NCI-H748 (cell line): ENCODE measurements around the gene HSD11B1L.
"Not testable (repeated sequence)": the region's sequence is repeated elsewhere in the genome, so short reads cannot be mapped to it uniquely, and the experiment has no call there.

ENCODE experiments used
- DNase-seq: peaks from one replicate; lab custom pipeline; 2025; ENCODE audit not compliant: unreplicated experiment; lab: John Stamatoyannopoulos, UW

The HSD11B1L gene

DNA sequence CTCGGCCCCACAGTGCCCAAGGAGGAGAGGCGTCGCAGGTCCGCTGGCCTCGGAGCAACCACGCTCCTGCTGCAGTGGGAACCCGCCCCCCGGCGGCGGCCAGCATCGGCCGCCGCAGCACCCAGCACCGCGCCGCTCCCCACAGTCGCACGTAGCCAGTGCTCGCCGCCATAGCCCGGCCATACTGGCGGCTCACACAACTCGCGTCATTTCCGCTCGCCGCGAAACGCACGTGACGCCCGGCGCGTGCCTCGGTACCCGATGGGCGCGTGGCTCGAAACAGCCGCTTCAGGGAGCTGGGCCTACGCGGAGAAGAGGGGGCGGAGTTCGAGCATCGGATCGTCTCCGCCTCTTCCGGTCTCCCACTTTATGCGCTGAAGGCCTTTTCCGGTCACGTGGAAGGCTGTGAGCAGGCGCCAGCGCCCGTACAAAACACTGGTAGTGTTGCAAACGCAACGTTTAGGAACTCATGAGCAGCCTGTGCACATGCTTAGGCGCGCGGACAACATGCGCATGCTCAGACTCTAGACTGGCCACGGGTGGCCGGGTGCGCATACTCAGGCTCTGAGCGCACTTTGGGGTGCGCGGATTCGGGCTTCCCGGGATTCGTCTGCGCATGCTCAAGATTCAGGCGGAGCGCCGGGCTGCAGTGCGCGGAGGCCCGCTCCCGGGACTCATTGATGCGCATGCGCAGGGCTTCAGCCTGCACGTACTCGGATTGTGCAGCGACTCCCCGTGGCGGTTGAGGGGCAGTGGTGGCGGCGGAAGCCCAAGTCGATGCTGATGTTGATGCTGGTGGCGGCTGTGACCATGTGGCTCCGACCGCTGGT lies 39.3 kb downstream of the HSD11B1L start, which contains the start of the genes CATSPERD and LONP1:
Gene CATSPERD (plus strand): TSS at position 677 of the 830 bp plus-strand sequence. CDS start 101 bp downstream, at position 778.
Gene LONP1 (minus strand): TSS at position 186 of the 830 bp plus-strand sequence. CDS start 14 bp downstream, at position 172.
- peak; percentile 97 for DNase-seq

DNA sequence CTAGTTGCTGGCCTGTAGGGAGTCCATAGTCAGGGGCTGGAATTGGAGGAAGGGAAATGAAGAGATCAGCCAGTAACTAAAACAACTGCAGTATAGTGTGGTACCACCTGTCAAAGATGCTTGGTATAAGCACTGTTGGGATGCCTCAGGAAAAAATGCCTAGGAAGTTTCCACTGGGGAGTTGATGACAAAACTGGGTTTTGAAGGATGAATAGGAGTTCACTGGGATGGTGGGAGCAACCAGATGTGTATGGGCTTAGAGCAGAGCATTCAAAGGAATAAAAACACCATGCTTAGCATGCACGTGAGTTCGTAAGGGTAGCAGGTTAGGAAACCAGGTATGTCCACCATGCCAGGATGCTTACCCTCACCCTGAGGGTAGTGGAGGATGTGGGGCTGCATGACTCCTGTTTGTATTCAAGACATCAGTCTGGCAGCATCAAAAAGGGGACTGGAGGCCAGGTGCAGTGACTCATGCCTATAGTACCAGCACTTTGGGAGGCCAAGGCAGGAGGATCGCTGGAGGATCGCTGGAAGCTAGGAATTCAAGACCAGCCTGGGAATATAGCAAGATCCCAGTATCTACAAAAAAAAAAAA lies 46.7 kb downstream of the HSD11B1L start:
- DNase-seq: no peak

DNA sequence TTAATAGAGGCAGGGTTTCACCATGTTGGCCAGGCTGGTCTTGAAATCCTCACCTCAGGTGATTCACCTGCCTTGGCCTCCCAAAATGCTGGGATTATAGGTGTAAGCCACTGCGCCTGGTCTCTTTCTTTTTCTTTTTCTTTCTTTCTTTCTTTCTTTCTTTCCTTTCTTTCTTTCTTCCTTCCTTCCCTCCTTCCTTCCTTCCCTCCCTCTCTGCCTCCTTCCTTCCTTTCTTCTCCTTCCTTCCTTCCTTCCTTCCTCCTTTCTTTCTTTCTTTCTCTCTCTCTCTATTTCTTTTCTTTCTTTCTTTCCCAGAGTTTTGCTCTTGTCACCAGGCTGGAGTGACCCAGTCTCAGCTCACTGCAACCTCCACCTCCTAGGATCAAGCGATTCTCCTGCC lies 52.3 kb downstream of the HSD11B1L start:
- DNase-seq: not testable (repeated sequence)
